ENCODE results near the gene FRMD3.

DNA sequence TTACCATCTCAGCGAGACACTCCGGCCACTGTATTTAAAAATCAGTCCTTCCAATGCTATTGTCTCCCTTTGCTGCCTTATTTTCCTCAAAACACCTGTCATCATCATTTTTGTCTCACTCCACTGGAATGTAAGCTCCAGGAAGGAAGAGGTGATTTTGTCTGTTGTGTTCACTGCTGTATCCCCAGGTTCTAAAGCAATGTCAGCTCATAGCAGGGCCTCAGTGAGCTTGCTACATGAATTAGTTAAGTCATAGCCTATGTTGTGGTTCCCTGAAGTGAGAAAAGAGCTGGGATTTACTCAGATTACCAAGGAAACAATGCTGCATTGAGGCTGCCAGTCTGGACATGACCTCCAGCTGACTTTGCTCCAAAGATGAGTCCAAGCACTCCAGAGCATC is 337.7 kb downstream of the FRMD3 start:
- TF ChIP-seq, protein P1, sequence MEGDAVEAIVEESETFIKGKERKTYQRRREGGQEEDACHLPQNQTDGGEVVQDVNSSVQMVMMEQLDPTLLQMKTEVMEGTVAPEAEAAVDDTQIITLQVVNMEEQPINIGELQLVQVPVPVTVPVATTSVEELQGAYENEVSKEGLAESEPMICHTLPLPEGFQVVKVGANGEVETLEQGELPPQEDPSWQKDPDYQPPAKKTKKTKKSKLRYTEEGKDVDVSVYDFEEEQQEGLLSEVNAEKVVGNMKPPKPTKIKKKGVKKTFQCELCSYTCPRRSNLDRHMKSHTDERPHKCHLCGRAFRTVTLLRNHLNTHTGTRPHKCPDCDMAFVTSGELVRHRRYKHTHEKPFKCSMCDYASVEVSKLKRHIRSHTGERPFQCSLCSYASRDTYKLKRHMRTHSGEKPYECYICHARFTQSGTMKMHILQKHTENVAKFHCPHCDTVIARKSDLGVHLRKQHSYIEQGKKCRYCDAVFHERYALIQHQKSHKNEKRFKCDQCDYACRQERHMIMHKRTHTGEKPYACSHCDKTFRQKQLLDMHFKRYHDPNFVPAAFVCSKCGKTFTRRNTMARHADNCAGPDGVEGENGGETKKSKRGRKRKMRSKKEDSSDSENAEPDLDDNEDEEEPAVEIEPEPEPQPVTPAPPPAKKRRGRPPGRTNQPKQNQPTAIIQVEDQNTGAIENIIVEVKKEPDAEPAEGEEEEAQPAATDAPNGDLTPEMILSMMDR (conservative IDR thresholded peaks at IDR 0.05) = no peak
- TF ChIP-seq EZH2 (IDR thresholded peaks at IDR 0.05; ENCODE audit: low read depth) = no peak
